RWPE2 (cell line): ENCODE measurements around the gene SCN2B.

Source experiments
- ATAC-seq: fragments of 200-7000 bp; cut with Tn5 transposase; 3 replicates; pipeline ENCODE4 v1.9.1; 2021; ENCODE audit warnings: low read depth
- DNase-seq: peaks from one replicate; pipeline ENCODE4 v3.0.0-alpha.2; 2020; ENCODE audit warnings: low spot score
- H3K27ac ChIP-seq: fragments of 450-650 bp; 2 replicates; pipeline ENCODE4 v1.5.1; 2017; ENCODE audit warnings: mild to moderate bottlenecking; ENCODE audit not compliant: poor library complexity, severe bottlenecking
- H3K27me3 ChIP-seq: fragments of 250-450 bp; sonication (Bioruptor Pico); 2 replicates; pipeline ENCODE4 v1.5.1; 2021; ENCODE audit warnings: mild to moderate bottlenecking, moderate library complexity; ENCODE audit not compliant: insufficient read depth, poor library complexity, severe bottlenecking
- H3K36me3 ChIP-seq: fragments of 250-450 bp; sonication (Bioruptor Pico); 2 replicates; pipeline ENCODE4 v1.5.1; 2020; ENCODE audit warnings: low read depth, mild to moderate bottlenecking, moderate library complexity
- H3K4me1 ChIP-seq: fragments of 250-450 bp; sonication (Bioruptor Pico); 2 replicates; pipeline ENCODE4 v1.5.1; 2021; ENCODE audit warnings: mild to moderate bottlenecking, moderate library complexity; ENCODE audit not compliant: insufficient read depth, poor library complexity, severe bottlenecking
- H3K4me3 ChIP-seq: fragments of 250-450 bp; sonication (Bioruptor Pico); 2 replicates; pipeline ENCODE4 v1.5.1; 2021; ENCODE audit warnings: mild to moderate bottlenecking, moderate library complexity; ENCODE audit not compliant: severe bottlenecking
- H3K9me3 ChIP-seq: fragments of 250-450 bp; sonication (Bioruptor Pico); 2 replicates; pipeline ENCODE4 v1.5.1; 2021; ENCODE audit warnings: mild to moderate bottlenecking, moderate library complexity; ENCODE audit not compliant: severe bottlenecking
- CTCF ChIP-seq: fragments of 450-650 bp; IDR thresholded peaks from one replicate; pipeline ENCODE4 v1.5.1; 2017; ENCODE audit warnings: mild to moderate bottlenecking, moderate library complexity; ENCODE audit not compliant: poor library complexity, severe bottlenecking

The SCN2B gene

DNA sequence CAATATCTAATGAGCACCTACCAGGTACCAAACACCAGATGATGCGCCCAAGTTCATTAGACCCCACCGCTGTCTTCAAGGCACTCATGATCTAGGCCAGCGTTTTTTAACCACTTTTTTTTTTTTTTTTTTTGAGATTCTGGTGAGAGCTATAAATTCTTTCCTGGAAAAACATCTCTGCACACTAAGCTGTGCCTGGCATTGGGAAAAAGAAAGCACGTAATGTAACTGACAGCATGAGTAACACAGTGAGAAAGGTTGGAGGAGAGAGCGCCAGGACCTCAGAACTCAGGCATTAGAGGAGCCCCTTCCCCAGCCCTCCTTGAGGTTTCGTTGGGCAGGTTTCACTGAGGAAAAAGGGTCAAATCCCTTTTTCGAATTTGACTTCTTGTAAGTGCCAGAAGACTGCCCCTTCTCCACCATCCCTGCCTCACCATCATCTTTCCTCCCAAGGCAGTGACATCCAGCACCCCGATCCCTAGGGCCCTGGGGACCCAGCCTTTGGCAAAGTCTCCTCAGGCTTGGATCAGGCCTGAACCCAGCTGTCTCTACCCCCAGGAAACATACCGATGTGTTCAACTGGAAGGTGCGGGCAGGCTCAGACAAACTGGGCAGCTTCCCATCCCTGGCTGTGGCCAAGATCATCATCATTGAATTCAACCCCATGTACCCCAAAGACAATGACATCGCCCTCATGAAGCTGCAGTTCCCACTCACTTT is 63.6 kb downstream of the SCN2B start:
- ATAC-seq (no peak), DNase-seq (no peak)
- H3K4me3 ChIP-seq = no peak overlapping the region
- H3K9me3 ChIP-seq = no peaks in the 10 kb centered on the region
- H3K36me3 ChIP-seq = no peaks in the 10 kb centered on the region
- no peaks in the 10 kb centered on the region for H3K27me3 ChIP-seq
- no peak for TF ChIP-seq CTCF
- H3K4me1 ChIP-seq = no peaks in the 10 kb centered on the region
- no peak overlapping the region for H3K27ac ChIP-seq
